NOMO-1 treated with dmso at 0.1 percent for 144 hours (cell line): ENCODE data around the gene MACC1.

Source experiments
- DNase-seq: peaks from one replicate; lab custom pipeline; 2025; ENCODE audit not compliant: unreplicated experiment; lab: John Stamatoyannopoulos, UW

The MACC1 gene

GRCh38 chr7:20085086-20085485 is 132.1 kb downstream of the MACC1 start:
- peak; percentile 44 for DNase-seq
